Endothelial cell of umbilical vein (primary cell): Measurements from ENCODE around the gene SERPINB6. TPM values are rescaled to one million over a fixed set of nuclear protein-coding genes. Genes with fewer than 3 reads are reported as not detected.

Source experiments
- BruUV-seq: library from RNA; stranded (reverse); fragments of 400-500 nt; replicated peaks from 2 replicates; lab custom pipeline; 2021; lab: Mats Ljungman, UMichigan
- CTCF ChIA-PET: fragments of 300-600, 350-600 bp; sonication (Branson Sonifier 250); formaldehyde crosslinking; loops from one replicate; lab custom pipeline; 2021; ENCODE audit warnings: antibody characterized with exemption, inconsistent platforms; lab: Charles Lee
- POLR2A ChIA-PET: fragments of 300-600, 350-600 bp; sonication (Branson Sonifier 250); formaldehyde crosslinking; loops from one replicate; lab custom pipeline; 2021; ENCODE audit warnings: antibody characterized with exemption, inconsistent platforms; lab: Charles Lee
- DNase-seq: peaks from one replicate; pipeline ENCODE4 v3.0.0-alpha.2; 2011; ENCODE audit warnings: low read depth, low spot score
- FAIRE-seq: peaks from 2 replicates; lab custom pipeline; 2011; peaks lifted over from hg19 to GRCh38; lab: Jason Lieb, UNC
- H2AFZ ChIP-seq: 2 replicates; pipeline ENCODE4 v1.6.0; 2012; ENCODE audit warnings: low read depth, low read length, control low read depth, inconsistent platforms
- H3K27ac ChIP-seq: 2 replicates; pipeline ENCODE4 v1.5.1; 2011; ENCODE audit warnings: low read depth, mild to moderate bottlenecking, control low read depth, low read length, moderate library complexity; ENCODE audit not compliant: insufficient read depth
- H3K27me3 ChIP-seq, 2 experiments: 2 replicates each; pipeline versions ENCODE4 v1.6.0 to v1.6.1; 2011; ENCODE audit warnings: low read length in 2 of 2, mixed read lengths in 1 of 2; ENCODE audit not compliant: control insufficient read depth in 2 of 2, insufficient read depth in 2 of 2
- H3K36me3 ChIP-seq, 2 experiments: 2 replicates in 1 of 2; 3 replicates in 1 of 2; pipeline ENCODE4 v1.5.1; 2011; ENCODE audit warnings: low read length in 2 of 2, mild to moderate bottlenecking in 1 of 2, moderate library complexity in 1 of 2; ENCODE audit not compliant: control insufficient read depth in 2 of 2, insufficient read depth in 2 of 2; ENCODE audit errors: extremely low read depth in 1 of 2
- H3K4me1 ChIP-seq: 3 replicates; pipeline ENCODE4 v1.5.1; 2011; ENCODE audit warnings: mild to moderate bottlenecking, low read length; ENCODE audit not compliant: control insufficient read depth, insufficient read depth; ENCODE audit errors: extremely low read depth
- H3K4me2 ChIP-seq: 2 replicates; pipeline ENCODE4 v1.6.1; 2011; ENCODE audit warnings: low read length, control low read depth, mixed read lengths; ENCODE audit not compliant: insufficient read depth
- H3K4me3 ChIP-seq, 3 experiments: fragments of 200-600 bp in 1 of 3; sonication (generic), shearing (Covaris generic) in 1 of 3; replicated peaks in 1 of 3; 2 replicates each; pipeline ENCODE4 v1.5.1; 2011 to 2016; ENCODE audit warnings: control low read depth in 3 of 3, low read length in 3 of 3, mild to moderate bottlenecking in 2 of 3, inconsistent platforms in 1 of 3, low read depth in 1 of 3, moderate library complexity in 1 of 3; ENCODE audit not compliant: insufficient read depth in 1 of 3
- H3K79me2 ChIP-seq: 2 replicates; pipeline ENCODE4 v1.6.0; 2012; ENCODE audit warnings: low read length, inconsistent platforms; ENCODE audit not compliant: control insufficient read depth, insufficient read depth
- H3K9ac ChIP-seq: replicated peaks from 2 replicates; pipeline ENCODE3; 2011; ENCODE audit warnings: low read length, control low read depth; ENCODE audit not compliant: insufficient read depth; ENCODE audit errors: extremely low read depth
- H3K9me1 ChIP-seq: replicated peaks from 3 replicates; pipeline ENCODE4 v1.6.0; 2011; ENCODE audit warnings: mild to moderate bottlenecking, low read length; ENCODE audit not compliant: control insufficient read depth, insufficient read depth; ENCODE audit errors: extremely low read depth
- H3K9me3 ChIP-seq: replicated peaks from 2 replicates; pipeline ENCODE4 v1.5.1; 2012; ENCODE audit warnings: low read length, inconsistent platforms; ENCODE audit not compliant: control insufficient read depth, insufficient read depth
- H4K20me1 ChIP-seq: replicated peaks from 2 replicates; pipeline ENCODE3; 2011; ENCODE audit warnings: mild to moderate bottlenecking, low read length; ENCODE audit not compliant: control insufficient read depth, insufficient read depth; ENCODE audit errors: extremely low read depth
- EZH2 ChIP-seq: IDR thresholded peaks from 2 replicates; pipeline ENCODE4 v1.6.1; 2012; ENCODE audit warnings: borderline replicate concordance, low read depth, mild to moderate bottlenecking, moderate library complexity, low read length, inconsistent platforms; ENCODE audit not compliant: severe bottlenecking
- FOS ChIP-seq: IDR thresholded peaks from 2 replicates; pipeline ENCODE4 v1.6.1; 2011; ENCODE audit warnings: mild to moderate bottlenecking, low read length, moderate library complexity, borderline replicate concordance; ENCODE audit not compliant: insufficient read depth
- GATA2 ChIP-seq: IDR thresholded peaks from 2 replicates; pipeline ENCODE4 v1.7.0; 2011; ENCODE audit warnings: low read depth, mild to moderate bottlenecking, moderate library complexity, mixed read lengths, low read length; ENCODE audit not compliant: insufficient read length, insufficient read depth
- JUN ChIP-seq: IDR thresholded peaks from 2 replicates; pipeline ENCODE4 v1.6.1; 2011; ENCODE audit warnings: borderline replicate concordance, low read depth; ENCODE audit not compliant: insufficient read length, insufficient read depth
- MAX ChIP-seq: IDR thresholded peaks from 2 replicates; pipeline ENCODE4 v1.6.1; 2011; ENCODE audit not compliant: insufficient read depth, insufficient read length
- MYC ChIP-seq: IDR thresholded peaks from one replicate; pipeline ENCODE4 v1.6.1; 2011; ENCODE audit warnings: mild to moderate bottlenecking, low read depth, low read length
- POLR2A ChIP-seq: IDR thresholded peaks from 2 replicates; pipeline ENCODE4 v1.6.1; 2012; ENCODE audit warnings: low read depth, mild to moderate bottlenecking, control low read depth, low read length
- POLR2AphosphoS5 ChIP-seq: IDR thresholded peaks from 2 replicates; pipeline ENCODE4 v1.6.1; 2012; ENCODE audit warnings: low read depth, mild to moderate bottlenecking, control low read depth, low read length, moderate library complexity; ENCODE audit not compliant: insufficient read depth
- dilution Hi-C: fragments of 300-500 bp; cut with MboI; formaldehyde crosslinking; loops from one replicate; pipeline ENCODE4 v1.15.0; 2019; ENCODE audit warnings: low sequenced_read_pairs; ENCODE audit not compliant: extremely low pct_ligation_motif_present
- intact Hi-C: fragments of 100-400 bp; cut with micrococcal nuclease; formaldehyde crosslinking; loops from one replicate; pipeline ENCODE4 v1.10.0; 2022
- polyA plus RNA-seq, 4 experiments: library from polyadenylated mRNA; depleted of rRNA in 3 of 4; stranded (reverse) in 3 of 4; unstranded in 1 of 4; fragments of >200 nt; gene quantifications; 2 replicates each; pipeline versions ENCODE4 v1.2.1 to v1.2.3, GENCODE V29; 2011 to 2012; ENCODE audit warnings: missing spikeins in 1 of 4
- total RNA-seq: library from RNA; stranded (reverse); gene quantifications from 2 replicates; pipeline ENCODE4 v1.2.3, GENCODE V29; 2021
- TF ChIP-seq, protein P1 (sequence below), 2 donors: IDR thresholded peaks; 1 replicate in 1 of 2; 2 replicates in 1 of 2; pipeline ENCODE4 v1.5.1; 2011; ENCODE audit warnings: low read length in 2 of 2, mild to moderate bottlenecking in 2 of 2, moderate library complexity in 2 of 2, control low read depth in 1 of 2, inconsistent platforms in 1 of 2, low read depth in 1 of 2; ENCODE audit not compliant: insufficient read depth in 1 of 2; ENCODE audit errors: extremely low read depth in 1 of 2

Gene SERPINB6
- total and polyA plus RNA-seq, 2 donors (not counting 3 experiments of a cell fraction or from before 2014, with no cell fraction given) = 145 to 151 TPM

DNA sequence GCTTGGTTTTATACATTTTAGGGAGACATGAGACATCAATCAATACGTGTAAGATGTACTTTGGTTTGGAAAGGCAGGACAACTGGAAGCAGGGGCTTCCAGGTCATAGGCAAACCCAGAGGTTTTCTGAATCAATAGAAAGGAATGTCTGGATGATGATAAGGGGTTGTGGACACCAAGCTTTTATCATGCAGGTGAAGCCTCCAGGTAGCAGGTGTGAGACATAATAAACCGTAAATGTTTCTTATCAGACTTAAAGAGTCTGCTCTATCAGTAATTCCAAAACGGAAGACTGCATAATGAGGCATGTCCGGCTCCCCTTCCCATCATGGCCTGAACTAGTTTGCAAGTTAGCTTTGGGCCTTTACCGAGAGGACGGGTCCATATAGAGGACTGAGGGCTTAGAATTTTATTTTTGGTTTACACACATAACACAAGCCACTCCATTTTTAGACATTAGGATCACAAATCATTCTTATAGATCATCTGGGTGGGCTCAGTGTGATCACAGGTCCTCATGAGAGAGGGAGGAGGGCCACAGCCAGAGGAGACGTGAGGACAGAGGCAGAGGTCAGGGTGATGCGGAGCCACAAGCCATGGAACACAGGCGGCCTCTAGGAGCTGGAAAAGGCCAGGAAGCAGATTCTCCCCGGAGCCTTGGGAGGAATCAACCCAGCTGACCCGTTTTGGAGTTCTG lies 57.6 kb downstream of the SERPINB6 start:
- Histone ChIP-seq H3K4me1 (no peaks in the 10 kb centered on the region), H3K27me3 (no peaks in the 10 kb centered on the region), H3K4me3 (no peak overlapping the region), H3K79me2 (no peaks in the 10 kb centered on the region), H3K9ac (no peak overlapping the region), H3K9me1 (no peaks in the 10 kb centered on the region), H3K27ac (no peak overlapping the region), H2AFZ (no peak overlapping the region), H3K9me3 (no peaks in the 10 kb centered on the region), H3K4me2 (no peak overlapping the region), H4K20me1 (no peaks in the 10 kb centered on the region), H3K36me3 (no peaks in the 10 kb centered on the region)
- TF ChIP-seq FOS (no peak), JUN (no peak), POLR2A (no peak), POLR2AphosphoS5 (no peak), MAX (no peak), GATA2 (no peak), MYC (no peak), EZH2 (no peak)
- TF ChIP-seq, protein P1, sequence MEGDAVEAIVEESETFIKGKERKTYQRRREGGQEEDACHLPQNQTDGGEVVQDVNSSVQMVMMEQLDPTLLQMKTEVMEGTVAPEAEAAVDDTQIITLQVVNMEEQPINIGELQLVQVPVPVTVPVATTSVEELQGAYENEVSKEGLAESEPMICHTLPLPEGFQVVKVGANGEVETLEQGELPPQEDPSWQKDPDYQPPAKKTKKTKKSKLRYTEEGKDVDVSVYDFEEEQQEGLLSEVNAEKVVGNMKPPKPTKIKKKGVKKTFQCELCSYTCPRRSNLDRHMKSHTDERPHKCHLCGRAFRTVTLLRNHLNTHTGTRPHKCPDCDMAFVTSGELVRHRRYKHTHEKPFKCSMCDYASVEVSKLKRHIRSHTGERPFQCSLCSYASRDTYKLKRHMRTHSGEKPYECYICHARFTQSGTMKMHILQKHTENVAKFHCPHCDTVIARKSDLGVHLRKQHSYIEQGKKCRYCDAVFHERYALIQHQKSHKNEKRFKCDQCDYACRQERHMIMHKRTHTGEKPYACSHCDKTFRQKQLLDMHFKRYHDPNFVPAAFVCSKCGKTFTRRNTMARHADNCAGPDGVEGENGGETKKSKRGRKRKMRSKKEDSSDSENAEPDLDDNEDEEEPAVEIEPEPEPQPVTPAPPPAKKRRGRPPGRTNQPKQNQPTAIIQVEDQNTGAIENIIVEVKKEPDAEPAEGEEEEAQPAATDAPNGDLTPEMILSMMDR (IDR thresholded peaks at IDR 0.05; ENCODE audit: extremely low read depth in 1 of 2, insufficient read depth in 1 of 2, low read depth in 1 of 2, low read length in 2 of 2) = no peak
- no peak for DNase-seq
- POLR2A ChIA-PET = interaction anchor here (1.9 kb wide), 1 partner anchor 10 kb away, joined by 6 read pairs; the partner anchor contains the start of gene SERPINB9
- FAIRE-seq = no peak
- BruUV-seq = no TSS peak
- dilution Hi-C loops = no loop called here
- intact Hi-C loops = no loop called here
- CTCF ChIA-PET = interaction anchor here (0.9 to 2.1 kb wide), 7 partner anchors 8 to 122 kb away, joined by 3 to 9 read pairs (median 4); no protein-coding TSS in a partner anchor
